GM21576 (cell line): ENCODE results near the gene WASF1.
A peak's percentile ranks its signal among the peaks of the same experiment; 100 is the strongest.

Experiments
- ATAC-seq: cut with Tn5 transposase; IDR thresholded peaks from one replicate; pipeline ENCODE4 v1.9.1; 2021; ENCODE audit warnings: mild to moderate bottlenecking, moderate library complexity; ENCODE audit not compliant: unreplicated experiment

WASF1 gene

DNA sequence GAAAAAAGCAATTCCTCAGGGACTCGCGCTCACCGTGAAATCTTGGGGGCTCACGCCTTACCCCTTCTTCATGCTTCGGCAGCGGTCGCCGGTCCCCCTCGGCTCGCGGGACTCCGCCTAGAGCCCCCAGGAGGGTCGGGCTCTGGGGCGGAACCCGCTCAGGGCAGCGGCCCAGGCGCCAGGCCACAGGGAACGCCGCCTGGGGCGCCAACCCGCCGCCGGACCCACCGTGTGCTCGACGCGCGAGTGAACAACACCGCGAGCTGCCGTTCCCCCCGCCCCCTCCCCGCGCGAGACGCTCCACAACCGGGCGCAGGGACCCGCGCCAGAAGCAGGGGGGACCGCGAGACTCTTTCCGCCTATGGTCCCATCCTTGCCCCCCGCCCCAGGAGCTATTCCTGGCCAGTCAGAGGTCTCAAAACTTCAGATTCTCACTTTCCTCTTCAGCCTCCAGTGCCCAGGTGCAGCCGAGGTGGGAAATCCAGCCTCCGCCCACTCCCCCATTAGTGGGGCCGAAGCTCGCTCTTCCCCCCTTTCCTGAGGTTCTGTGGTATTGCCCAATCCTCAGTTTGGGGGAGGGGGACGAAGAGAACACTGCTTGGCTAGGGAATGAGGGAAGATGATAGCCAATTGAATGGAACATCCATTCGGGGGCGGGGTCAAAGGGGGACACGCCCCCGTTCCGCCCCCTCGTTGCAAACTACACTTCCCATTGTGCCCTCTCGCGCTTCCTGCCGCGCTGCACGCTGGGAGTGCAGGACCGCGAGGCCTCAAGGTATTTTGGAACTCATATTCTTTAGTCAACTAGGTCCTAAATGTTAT is at the start of gene WASF1:
Gene WASF1, minus strand, starts transcription at position 265 of the 822 bp plus-strand sequence. CDS start 52,069 bp downstream, outside the sequence.
- peak; percentile 83 for ATAC-seq

- ATAC-seq = no peak
These were observed 46.8 kb upstream of the WASF1 start for GRCh38 chr6:110226261-110226660.

DNA sequence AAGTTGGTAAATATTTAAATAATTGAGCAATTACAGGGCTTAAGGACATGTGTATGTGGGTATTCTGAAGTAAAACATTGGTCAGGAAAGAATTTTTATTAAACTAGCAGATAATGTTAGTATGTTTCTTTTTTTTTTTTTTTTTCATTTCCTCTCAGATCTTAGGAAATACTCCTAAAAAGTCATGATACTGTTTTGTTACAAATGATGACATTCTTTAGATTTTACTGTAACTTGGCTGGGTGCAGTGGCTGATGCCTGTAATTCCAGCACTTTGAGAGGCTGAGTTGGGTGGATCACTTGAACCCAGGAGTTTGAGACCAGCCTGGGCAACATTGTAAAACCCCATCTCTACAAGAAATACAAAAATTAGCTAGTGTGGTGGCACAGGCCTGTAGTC is 42.3 kb upstream of the WASF1 start:
- ATAC-seq = no peak

DNA sequence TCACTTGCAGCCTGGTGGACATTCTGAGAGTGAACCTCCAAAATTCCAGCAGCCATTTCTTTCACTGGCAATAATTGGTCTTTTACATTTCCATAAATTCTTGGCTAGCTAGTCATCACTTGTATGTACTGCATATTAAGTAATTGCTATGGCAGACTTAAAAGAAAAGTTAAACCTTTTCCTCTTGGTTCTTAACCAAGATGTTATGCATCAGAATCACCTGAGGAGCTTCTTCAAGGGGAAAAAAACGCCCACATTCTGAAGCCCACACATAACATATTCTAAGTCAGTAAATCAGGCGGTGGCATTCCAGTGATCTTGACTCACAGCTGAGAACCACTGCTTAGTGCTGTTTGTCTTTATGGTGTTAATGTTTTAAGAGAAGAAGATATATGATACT is 37.8 kb upstream of the WASF1 start:
- no peak for ATAC-seq

- ATAC-seq = no peak
These were observed 36.7 kb upstream of the WASF1 start for GRCh38 chr6:110216140-110216539.

- no peak for ATAC-seq
These were observed 34.9 kb upstream of the WASF1 start for GRCh38 chr6:110214338-110214737.

DNA sequence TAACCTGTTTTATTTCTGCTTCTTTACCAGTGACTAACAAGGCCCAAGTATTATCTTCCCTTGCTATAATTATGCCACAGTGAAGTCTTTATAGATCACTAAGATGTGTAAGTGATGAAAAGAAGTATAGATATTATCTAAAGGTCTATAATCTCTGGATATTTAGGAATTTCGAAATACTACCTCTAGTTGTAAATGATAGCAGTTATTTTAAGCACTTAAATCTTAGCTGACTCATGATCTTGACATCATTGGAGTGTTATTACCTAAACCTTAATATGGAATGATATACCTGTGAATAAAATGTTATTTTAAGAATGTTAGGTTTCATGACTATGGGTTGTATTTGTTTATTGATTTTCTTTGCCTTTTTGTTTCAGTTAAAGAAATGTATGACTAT is 32.3 kb upstream of the WASF1 start:
- ATAC-seq = no peak

DNA sequence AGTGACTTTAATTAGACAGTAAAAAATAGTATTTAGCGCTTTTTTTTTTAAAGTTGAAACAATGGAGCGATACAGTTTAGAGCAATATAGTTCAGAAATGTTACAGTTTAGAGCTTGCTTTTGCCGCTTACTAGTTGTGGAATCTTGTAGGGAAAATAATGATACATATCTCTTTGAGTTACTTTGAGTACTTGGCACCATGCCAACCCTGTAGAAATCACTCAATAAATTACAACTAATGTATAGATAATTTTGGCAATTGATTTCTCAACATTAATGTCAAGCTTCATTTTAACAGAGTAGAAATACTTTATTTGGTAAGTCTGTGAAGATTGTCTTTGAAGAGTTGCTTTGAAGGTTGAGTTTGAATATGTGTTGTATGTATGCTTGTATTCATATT is 28.2 kb upstream of the WASF1 start:
- ATAC-seq = no peak

DNA sequence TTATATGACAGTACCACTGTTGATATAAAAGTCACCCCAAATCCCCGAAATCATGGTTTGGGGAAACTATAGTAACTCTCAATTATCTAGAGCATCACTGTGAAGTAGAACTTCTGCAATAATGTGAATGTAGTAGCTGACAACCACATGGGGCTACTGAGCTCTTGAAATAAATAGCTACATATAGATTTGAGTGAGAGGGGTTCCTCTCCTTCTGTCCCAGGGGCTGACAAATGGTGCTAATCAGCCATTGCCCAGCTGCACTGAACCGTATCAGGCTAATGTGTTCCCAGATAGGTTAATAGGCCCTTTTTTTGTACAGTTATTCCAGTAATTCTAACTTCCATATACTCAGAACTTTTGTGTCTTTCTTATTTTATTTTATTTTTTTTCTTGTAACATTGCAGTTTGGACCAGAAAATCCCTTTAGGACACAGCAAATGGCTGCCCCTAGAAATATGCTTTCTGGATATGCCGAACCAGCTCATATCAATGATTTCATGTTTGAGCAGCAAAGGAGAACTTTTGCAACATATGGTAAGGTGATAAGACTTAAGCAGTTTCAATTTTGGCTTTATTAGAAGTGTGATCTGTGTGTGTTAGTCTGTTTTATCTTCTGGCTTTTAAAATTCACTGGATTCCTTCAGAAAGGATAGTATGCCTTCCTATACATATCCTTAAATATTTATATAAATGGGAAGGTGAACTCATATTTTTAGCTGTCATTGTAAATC is 21.8 kb upstream of the WASF1 start:
- no peak for ATAC-seq

GRCh38 chr6:110198561-110198960 is 19.1 kb upstream of the WASF1 start:
- ATAC-seq = no peak

DNA sequence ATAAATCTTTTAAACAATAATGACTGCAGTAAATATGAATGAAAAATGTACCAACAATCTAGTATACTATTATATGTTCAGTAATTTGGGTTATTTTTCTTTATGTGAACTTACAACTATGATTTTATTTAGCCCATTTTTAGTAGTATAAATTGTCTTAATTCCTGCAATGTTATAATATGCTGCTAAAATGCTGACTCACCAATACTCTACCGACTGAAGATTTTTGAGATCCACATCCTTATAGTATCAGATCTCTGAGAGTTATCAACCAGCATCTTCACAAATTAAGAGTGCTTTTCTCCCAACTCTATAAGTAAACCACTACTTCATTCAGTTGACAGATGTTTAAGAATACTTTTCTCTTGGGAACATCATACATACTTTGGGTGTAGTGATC is 17.4 kb upstream of the WASF1 start:
- no peak for ATAC-seq

- ATAC-seq = no peak
These were observed 16.2 kb upstream of the WASF1 start for GRCh38 chr6:110195639-110196038.

- no peak for ATAC-seq
These were observed 12.0 kb upstream of the WASF1 start for GRCh38 chr6:110191477-110191876.

DNA sequence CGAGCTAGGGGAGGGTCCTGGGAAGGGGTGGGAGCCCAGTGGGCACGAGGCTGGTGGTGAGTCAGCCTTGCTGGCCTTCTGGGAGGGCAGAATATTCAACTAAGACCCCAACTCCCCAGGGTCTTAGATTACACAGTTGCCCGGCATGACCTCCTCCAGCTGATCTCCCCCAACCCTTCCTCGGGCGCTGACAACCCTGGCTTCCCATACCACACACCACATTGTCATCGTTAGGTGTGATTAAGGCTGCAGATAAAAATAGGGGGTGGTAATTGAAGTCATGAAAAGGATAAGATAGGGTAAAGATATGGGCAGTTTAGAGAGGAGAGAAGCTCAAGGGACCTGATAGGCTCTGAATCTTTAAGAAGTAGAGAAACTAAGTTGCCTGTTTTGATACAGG is 11.3 kb upstream of the WASF1 start:
- ATAC-seq = no peak

DNA sequence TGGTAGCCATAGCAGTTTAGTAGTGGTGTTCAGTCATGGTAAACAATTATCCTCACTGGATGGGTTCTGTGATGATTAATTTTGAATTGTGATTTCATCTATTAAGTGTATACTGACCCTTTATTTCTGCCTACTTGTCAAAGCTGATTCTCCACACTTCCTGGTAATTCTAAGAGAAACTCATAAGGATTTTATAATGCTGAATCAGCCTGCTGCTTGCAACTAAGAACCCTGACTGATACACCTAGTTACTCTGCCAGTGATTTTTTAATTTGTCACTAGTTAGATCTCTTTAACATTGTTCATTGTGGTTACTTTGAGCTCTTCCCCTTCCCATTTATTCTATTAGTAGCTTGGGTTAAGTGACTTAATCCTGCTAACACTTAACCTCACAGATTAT is 9.3 kb upstream of the WASF1 start:
- ATAC-seq = no peak

- peak; percentile 73 for ATAC-seq
These were observed 6.4 kb upstream of the WASF1 start for GRCh38 chr6:110185879-110186278.

DNA sequence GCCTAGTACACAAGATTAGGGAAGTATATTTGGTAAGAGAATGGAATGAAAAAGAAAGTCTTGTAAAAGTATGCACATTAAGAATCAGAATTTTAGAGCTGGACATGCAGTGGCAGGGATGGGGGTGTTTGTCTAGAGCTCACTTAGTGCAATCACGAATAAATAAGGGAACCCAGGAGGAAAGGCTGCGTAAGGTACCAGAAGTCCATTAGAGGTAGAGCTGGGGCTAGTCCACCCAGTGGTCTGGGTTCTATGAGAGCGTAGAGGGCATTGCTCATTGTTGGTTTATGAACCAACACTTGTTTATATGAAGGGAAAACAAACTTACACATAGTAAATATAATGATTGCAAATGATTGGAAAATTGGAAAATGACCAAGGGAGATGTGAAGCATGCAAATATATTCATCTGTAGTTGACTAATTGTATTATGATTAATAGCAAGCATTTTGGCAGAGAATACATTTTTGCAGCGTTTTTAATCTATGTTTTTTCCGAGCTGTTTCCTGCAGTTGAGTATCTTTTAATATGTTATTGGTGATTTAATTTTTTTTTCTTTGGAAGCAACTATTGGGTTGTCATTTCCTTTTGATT is 3.9 kb upstream of the WASF1 start:
- no peak for ATAC-seq

DNA sequence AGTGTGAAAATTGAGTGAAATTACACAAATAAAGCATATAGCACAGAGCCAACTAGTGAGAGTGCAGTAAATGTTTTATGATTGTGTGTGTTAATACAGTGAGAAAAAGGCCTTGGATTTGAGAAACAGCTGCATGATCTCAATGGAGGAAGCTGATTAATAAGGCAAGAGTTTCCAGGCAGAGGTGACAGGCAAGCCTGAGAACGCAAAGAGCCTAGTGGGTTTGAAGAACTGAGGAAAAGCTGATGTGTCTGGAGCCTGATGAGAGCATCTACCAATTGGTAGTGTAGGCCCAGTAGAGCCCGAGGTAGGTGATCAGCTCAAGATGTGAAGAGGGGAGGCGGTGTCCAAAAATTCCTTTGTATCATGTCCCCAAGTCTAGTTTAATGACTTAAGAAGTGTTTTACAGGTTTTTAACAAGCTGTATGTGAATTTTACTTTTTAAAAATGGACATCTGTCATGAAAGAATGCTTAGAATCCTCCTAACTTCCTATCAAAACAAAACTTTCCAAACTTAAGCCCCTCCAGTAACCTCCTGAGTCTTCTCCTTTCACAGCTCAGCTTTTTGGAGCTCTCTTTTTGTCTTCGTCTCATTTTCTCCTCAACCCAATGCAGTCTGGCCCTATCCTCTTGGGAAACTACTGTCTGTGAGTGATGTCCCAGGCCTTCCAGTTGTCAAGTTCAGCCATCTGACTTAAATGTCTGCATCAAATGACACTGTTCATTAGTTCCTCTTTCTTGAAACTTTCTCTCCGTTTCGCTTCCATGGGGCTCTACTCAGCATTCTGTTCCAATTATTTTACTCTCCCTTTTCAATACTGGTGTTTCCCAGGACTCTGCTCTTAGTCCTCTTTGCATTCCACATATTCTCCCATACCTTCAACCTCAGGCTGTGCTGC is 1.9 kb upstream of the WASF1 start:
- no peak for ATAC-seq

DNA sequence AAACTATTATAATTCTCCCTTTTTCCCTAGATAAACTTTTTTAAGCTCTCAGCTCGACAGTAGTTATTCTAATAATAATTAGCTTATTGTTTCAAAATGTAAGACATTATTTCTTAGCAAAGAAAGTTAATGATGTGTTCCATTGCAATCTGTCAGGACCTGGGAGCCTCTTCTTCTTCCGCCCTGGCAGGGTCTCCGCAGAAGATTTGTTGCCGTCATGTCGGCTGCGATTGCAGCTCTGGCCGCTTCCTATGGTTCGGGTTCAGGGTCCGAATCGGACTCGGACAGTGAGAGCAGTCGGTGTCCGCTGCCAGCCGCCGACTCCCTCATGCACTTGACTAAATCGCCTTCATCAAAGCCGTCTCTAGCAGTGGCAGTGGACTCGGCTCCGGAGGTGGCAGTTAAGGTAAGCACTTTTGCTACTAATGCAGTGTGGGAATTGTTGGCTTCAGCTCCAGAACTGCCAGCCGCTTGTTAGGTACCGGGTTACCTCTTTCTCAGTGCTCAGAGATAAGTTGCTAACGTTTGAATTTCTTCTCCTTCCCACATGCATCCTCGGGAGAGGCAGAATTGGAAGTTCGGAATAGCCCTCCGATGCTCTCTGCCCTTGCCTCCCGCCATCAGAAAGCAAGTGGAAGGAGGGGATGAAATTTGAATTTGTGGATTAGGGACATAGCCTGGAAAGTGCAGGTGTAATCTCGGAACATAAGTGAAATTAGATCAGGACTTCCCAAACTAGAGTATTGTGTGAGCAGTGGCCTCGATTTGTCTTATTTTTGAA is 948 bp upstream of the WASF1 start, which contains the start of gene CDC40:
Gene CDC40, plus strand, starts transcription at position 200 of the 781 bp plus-strand sequence. Its CDS starts 18 bp downstream, at position 218.
- ATAC-seq = peak; percentile 42
